Measurements from ENCODE around the gene NIM1K. TPM values are rescaled to one million over a fixed set of nuclear protein-coding genes. Genes with fewer than 3 reads are reported as not detected.
"Not testable (repeated sequence)": the region's sequence is repeated elsewhere in the genome, so short reads cannot be mapped to it uniquely, and the experiment has no call there.

The NIM1K gene
- total RNA-seq, 1 donor from 2014 or later: 0.77 TPM

DNA sequence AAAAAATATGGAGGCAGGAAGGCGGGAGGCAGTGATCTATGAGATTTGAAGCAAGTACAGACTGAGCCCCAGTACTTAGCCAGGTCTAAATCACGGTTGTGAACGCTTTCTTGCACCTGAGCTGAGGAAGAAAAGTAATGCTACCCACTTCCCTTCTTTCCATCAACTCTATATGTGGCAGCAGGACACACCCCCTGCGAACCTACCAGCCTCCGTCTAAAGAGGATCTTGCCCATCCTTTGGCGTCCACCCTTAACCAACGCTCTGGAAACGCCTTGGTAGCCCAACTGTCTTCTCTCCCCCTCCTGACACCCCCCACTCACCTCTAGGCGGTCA lies 120.6 kb downstream of the NIM1K start:
- intact Hi-C loops (cut with micrococcal nuclease): loop anchor here (1.0 to 5.0 kb wide), 18 partner anchors 8 to 1495 kb away; partner anchors contain the start of genes ANXA2R, C5orf34, MRPS30 and NIM1K

DNA sequence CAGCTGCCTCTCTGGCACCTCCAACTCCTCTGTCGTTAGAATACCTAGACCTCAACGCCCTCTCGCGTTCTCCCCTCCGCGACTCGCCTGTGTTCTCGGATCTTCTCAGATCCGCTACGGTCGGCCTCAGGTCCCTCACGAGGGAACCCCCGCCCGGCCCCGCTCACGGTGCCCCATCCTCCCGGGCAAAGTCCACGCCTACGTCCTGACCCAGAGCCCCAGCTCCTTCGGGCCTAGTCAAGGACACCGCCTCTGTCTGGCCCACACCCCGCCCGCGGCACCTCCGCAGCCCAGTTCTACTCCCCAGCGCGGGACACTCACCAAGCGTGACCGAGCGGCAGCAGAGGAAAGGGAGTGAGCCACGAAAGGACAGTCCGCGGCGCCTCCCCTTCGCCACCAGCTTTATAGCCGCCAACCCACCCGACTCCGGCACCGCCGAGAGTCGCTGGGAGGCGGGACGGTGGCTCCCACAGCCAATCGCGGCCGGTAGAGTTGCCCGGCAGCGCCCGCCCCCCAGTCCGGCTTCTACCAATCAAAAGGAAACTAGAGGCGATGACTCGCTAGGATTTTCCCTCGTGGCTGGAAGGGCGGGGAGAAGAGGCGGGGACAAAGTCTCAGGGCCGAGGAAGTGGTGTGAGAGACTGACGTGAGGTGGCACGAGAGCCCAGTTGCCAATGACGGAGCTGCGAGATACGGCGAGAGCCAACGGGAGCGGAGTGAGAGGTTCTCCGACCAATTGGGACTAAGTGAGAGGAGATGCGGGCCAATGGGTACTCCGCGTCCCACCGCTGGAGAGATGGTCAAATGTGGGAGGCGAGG lies 121.2 kb downstream of the NIM1K start, which contains the start of gene HMGCS1:
HMGCS1 (minus strand) TSS at position 378 of the 819 bp plus-strand sequence. CDS start 14,447 bp downstream, outside the sequence.
- intact Hi-C loops (cut with micrococcal nuclease): loop anchor here (1.0 to 5.0 kb wide), 18 partner anchors 9 to 1494 kb away; partner anchors contain the start of genes ANXA2R, C5orf34, MRPS30 and NIM1K

DNA sequence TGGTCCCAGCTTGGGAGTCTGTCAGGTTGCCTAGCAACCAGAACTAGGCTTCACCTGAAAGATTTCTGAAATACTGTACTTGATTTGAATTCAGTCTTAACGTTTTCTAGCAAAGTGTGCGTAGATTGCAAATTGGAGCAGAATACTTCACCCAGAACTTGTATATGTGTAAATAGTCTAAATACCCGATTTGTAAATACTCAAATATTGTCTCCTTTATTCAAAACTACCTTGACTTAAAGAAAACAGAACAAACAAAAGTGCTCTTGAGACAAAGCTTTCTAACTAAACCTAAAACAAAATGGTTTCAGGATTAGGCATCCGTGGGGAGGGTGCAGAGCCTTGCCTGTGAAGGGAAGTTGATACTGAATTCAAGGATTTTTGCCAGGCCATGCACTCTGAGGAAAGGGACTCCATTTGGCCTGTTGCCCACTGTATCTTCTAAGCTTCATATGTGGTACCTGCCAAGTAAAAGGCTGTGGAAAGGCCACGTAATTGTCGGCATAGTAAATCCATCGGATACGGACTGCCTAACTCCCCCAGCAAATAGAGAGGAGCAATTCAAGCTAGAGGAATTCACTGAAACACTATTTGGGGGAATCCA lies 121.9 kb downstream of the NIM1K start:
- intact Hi-C loops (cut with micrococcal nuclease): loop anchor here (1.0 to 5.0 kb wide), 18 partner anchors 10 to 1493 kb away; partner anchors contain the start of genes ANXA2R, C5orf34, MRPS30 and NIM1K

DNA sequence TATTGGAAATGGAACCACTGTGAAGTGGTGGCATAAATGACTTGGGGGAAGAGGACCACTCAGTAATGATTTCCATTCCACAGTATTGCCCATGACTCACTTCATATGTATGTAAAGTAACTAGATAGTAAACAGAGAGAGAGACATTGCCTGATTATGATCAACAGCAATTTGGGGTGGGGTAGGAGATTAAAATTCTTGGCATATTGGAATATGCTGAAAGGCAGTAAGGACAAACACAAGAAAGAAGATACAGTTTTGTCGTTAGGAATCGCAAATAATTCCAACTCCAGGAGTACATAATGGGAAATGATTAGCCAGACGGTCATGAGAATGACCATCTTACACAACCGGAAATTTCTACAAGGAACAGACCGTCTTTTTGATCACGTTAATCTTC lies 122.7 kb downstream of the NIM1K start:
- intact Hi-C loops (cut with micrococcal nuclease): loop anchor here (5.0 kb wide), 2 partner anchors 407 to 1493 kb away; partner anchors contain the start of gene MRPS30

DNA sequence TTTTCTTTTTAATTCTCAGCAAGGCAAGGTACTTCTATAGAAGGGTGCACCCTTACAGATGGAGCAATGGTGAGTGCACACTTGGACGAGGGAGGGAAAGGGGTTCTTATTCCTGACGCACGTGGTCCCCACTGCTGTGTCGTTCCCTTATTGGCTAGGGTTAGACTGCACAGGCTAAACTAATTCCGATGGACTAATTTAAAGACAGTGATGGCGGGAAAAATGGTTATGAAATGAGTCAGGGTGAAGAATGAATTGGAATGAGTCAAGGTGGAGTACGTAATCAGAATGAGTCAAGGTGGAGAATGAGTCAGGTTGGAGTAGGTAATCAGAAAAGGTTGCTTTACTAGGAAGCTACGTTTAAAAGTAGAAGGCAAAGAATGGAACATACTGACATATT lies 123.2 kb downstream of the NIM1K start:
- intact Hi-C loops (cut with micrococcal nuclease): no loop called here

DNA sequence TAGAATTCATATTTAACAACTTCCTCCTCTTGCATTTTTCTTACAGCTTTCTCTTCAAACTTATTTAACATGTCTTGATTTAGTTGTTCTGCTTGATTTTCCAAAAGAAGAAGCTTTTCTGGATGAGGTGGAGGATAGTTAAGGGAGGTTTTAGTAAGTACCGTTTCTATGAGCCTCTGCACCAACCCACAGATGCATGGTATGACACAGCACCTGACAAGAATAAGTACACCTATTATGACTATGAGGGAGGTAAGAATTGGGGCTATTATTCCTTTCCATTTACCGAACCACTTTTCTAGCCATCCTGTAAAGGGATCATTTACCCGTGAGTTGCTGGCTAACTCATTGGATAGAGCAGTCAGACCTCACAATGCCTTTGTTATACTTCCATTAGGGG lies 123.7 kb downstream of the NIM1K start:
- intact Hi-C loops (cut with micrococcal nuclease): no loop called here

DNA sequence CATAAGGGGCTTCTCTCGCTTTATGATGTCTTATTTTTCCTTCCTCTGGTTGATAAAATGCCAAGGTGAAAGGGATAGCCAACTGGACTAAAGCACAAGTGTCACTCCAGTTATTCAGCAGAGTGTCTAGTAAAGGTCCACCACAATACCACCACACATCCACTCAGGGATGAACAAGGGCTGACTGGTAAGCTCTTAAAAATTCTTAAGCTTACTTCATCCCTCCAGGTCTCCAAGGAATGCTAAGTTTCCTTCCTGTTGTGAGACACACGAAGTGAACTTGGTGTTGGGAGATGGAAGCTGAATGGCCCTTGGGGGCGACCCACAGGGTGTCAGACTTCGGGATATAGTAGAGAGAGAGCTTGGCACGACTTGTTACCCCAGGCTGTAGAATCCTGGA lies 124.4 kb downstream of the NIM1K start:
- intact Hi-C loops (cut with micrococcal nuclease): no loop called here

DNA sequence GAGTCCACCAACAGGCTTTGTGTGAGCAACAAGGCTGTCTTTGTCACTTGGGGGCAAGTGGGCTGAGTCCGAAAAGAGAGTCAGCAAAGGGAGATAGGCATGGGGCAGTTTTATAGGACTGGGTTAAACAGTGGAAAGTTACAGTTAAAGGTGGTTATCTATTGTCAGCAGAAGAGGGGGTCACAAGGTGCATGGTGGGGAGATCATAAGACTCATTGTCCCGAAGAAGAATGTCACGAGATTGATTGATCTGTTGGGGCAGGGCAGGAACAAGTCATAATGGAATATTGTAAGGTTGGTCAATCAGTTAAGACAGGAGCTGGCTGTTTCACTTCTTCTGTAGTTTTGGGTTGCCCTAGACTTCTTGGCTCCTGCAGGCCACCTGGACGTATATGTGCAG lies 128.8 kb downstream of the NIM1K start:
- intact Hi-C loops (cut with micrococcal nuclease): no loop called here

DNA sequence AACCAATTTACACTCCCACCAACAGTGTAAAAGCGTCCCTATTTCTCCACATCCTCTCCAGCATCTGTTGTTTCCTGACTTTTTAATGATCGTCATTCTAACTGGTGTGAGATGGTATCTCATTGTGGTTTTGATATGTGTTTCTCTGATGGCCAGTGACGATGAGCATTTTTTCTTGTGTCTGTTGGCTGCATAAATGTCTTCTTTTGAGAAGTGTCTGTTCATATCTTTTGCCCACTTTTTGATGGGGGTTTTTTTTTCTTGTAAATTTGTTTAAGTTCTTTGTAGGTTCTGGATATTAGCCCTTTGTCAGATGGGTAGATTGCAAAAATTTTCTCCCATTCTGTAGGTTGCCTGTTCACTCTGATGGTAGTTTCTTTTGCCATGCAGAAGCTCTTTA lies 131.5 kb downstream of the NIM1K start:
- intact Hi-C loops (cut with micrococcal nuclease): not testable (repeated sequence)

DNA sequence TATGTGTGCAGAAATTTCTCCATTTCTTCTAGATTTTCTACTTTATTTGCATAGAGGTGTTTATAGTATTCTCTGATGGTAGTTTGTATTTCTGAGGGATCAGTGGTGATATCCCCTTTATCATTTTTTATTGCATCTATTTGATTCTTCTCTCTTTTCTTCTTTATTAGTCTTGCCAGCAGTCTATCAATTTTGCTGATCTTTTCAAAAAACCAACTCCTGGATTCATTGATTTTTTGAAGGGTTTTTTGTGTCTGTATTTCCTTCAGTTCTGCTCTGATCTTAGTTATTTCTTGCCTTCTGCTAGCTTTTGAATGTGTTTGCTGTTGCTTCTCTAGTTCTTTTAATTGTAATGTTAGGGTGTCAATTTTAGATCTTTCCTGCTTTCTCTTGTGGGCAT lies 133.6 kb downstream of the NIM1K start:
- intact Hi-C loops (cut with micrococcal nuclease): not testable (repeated sequence)

Other genes with a start within 250 kb of the NIM1K start
- gene ANXA2R, start 151.9 kb upstream of the NIM1K start, total RNA-seq: 26.2 and 26.6 TPM in 2 replicates
- gene ZNF131, start 71.3 kb upstream of the NIM1K start, total RNA-seq: 50.7 and 56.3 TPM in 2 replicates
- 78.6 and 80.2 TPM in 2 replicates for gene HMGCS1, start 121.2 kb downstream of the NIM1K start, total RNA-seq
- gene CCL28, start 220.2 kb downstream of the NIM1K start, total RNA-seq: 15.2 and 16.4 TPM in 2 replicates